ENCODE data around the gene SPPL3. TPM values are rescaled to one million over a fixed set of nuclear protein-coding genes. Genes with fewer than 3 reads are reported as not detected.

SPPL3 gene
- total and polyA plus RNA-seq, 2 experiments from 2014 or later: 10.9 to 27.8 TPM

GRCh38 chr12:120759591-120760348, 144.4 kb downstream of the SPPL3 start:
- peaks cover 3% of the 10 kb centered on the region; the same call in 1 of the 2 replicates for H3K36me3 ChIP-seq (ENCODE audit: insufficient read depth)
- Mint-ChIP-seq H3K4me3 (no peak overlapping the region), H3K27me3 (ENCODE audit: insufficient read depth, low read depth, poor library complexity) (peaks cover 6% of the 10 kb centered on the region), H3K36me3 (ENCODE audit: low read depth) (peaks cover 23% of the 10 kb centered on the region), H3K4me1 (peaks cover 22% of the 10 kb centered on the region), H3K9me3 (peaks cover 4% of the 10 kb centered on the region; the same call in 2 of the 3 replicates), H3K27ac (peak overlapping the region; percentile 58; the same call in 1 of the 2 replicates)
- H3K27ac ChIP-seq (ENCODE audit: low read depth): 0 out of 2 replicates have a peak overlapping the region, but pooled peaks have one; percentile 50
- H3K79me2 ChIP-seq (replicated peaks; ENCODE audit: insufficient read depth): no peaks in the 10 kb centered on the region
- TF ChIP-seq ZNF462 (CRISPR knock-in tag; IDR thresholded peaks at IDR 0.05) (no peak), JUNB (IDR thresholded peaks at IDR 0.05; ENCODE audit: unreplicated experiment) (no peak), POLR2AphosphoS5 (IDR thresholded peaks at IDR 0.05; ENCODE audit: low read depth) (no peak), EZH2phosphoT487 (IDR thresholded peaks at IDR 0.05; ENCODE audit: unreplicated experiment) (no peak), STAT1 (IDR thresholded peaks at IDR 0.05; ENCODE audit: unreplicated experiment) (no peak), ZNF331 (CRISPR knock-in tag; IDR thresholded peaks at IDR 0.05; ENCODE audit: low read depth) (no peak), ZNF114 (CRISPR knock-in tag; IDR thresholded peaks at IDR 0.05) (no peak), EZH2 (IDR thresholded peaks at IDR 0.05; ENCODE audit: low read depth, unreplicated experiment) (no peak)
- TF ChIP-seq, protein P1, sequence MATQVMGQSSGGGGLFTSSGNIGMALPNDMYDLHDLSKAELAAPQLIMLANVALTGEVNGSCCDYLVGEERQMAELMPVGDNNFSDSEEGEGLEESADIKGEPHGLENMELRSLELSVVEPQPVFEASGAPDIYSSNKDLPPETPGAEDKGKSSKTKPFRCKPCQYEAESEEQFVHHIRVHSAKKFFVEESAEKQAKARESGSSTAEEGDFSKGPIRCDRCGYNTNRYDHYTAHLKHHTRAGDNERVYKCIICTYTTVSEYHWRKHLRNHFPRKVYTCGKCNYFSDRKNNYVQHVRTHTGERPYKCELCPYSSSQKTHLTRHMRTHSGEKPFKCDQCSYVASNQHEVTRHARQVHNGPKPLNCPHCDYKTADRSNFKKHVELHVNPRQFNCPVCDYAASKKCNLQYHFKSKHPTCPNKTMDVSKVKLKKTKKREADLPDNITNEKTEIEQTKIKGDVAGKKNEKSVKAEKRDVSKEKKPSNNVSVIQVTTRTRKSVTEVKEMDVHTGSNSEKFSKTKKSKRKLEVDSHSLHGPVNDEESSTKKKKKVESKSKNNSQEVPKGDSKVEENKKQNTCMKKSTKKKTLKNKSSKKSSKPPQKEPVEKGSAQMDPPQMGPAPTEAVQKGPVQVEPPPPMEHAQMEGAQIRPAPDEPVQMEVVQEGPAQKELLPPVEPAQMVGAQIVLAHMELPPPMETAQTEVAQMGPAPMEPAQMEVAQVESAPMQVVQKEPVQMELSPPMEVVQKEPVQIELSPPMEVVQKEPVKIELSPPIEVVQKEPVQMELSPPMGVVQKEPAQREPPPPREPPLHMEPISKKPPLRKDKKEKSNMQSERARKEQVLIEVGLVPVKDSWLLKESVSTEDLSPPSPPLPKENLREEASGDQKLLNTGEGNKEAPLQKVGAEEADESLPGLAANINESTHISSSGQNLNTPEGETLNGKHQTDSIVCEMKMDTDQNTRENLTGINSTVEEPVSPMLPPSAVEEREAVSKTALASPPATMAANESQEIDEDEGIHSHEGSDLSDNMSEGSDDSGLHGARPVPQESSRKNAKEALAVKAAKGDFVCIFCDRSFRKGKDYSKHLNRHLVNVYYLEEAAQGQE (IDR thresholded peaks at IDR 0.05; ENCODE audit: unreplicated experiment): no peak
- no peaks in the 10 kb centered on the region for H3K27me3 ChIP-seq (ENCODE audit: insufficient read depth)
- no peak overlapping the region for H3K4me3 ChIP-seq
- no peak overlapping the region for H2AFZ ChIP-seq
- H4K20me1 ChIP-seq (replicated peaks; ENCODE audit: insufficient read depth): no peaks in the 10 kb centered on the region
- DNase-seq (ENCODE audit: low spot score) (no peak), ATAC-seq (peak; percentile 54)
- peak overlapping the region; percentile 40; the same call in 1 of the 2 replicates for H3K4me2 ChIP-seq
- peaks cover 5% of the 10 kb centered on the region; the same call in 1 of the 2 replicates for H3K4me1 ChIP-seq (ENCODE audit: insufficient read depth)
- no peaks in the 10 kb centered on the region for H3F3A ChIP-seq (replicated peaks; ENCODE audit: low read depth)
- no peaks in the 10 kb centered on the region for H3K9me2 ChIP-seq (ENCODE audit: insufficient read depth)

All from GM23338 (cell line).